Stimulated activated memory B cell treated with anti-CD40 and anti-IgM and Interleukin-4, amounts not matched to agents 10 μg/mL and 1 μg/mL and 100 μg/mL, for 72 hours (primary cell): ENCODE data around the gene GNL3.
"Not testable (repeated sequence)": the region's sequence is repeated elsewhere in the genome, so short reads cannot be mapped to it uniquely, and the experiment has no call there.

Source experiments
- ATAC-seq: fragments of 150-1000 bp; cut with Tn5 transposase; 2 replicates; pipeline ENCODE4 v1.10.0; 2021
- H3K27ac Mint-ChIP-seq: one replicate; pipeline ENCODE4 v1.8.0; 2022; ENCODE audit warnings: mild to moderate bottlenecking, mixed read lengths
- H3K27me3 Mint-ChIP-seq: one replicate; pipeline ENCODE4 v1.8.0; 2022; ENCODE audit warnings: mixed read lengths
- H3K36me3 Mint-ChIP-seq: one replicate; pipeline ENCODE4 v1.8.0; 2022; ENCODE audit warnings: mixed read lengths
- H3K4me1 Mint-ChIP-seq: one replicate; pipeline ENCODE4 v1.8.0; 2022; ENCODE audit warnings: mixed read lengths
- H3K4me3 Mint-ChIP-seq: one replicate; pipeline ENCODE4 v1.8.0; 2022; ENCODE audit warnings: mild to moderate bottlenecking, moderate library complexity, mixed read lengths
- H3K9me3 Mint-ChIP-seq: one replicate; pipeline ENCODE4 v1.8.0; 2022; ENCODE audit warnings: mixed read lengths

GNL3 gene

GRCh38 chr3:52724511-52724910 is 38.7 kb downstream of the GNL3 start:
- ATAC-seq, result no peak
- H3K4me1 Mint-ChIP-seq, result peaks cover 9% of the 10 kb centered on the region
- no peak overlapping the region for H3K27ac Mint-ChIP-seq
- H3K36me3 Mint-ChIP-seq, result peaks cover 49% of the 10 kb centered on the region
- H3K9me3 Mint-ChIP-seq, result peaks cover 5% of the 10 kb centered on the region
- no peak overlapping the region for H3K4me3 Mint-ChIP-seq
- H3K27me3 Mint-ChIP-seq, result no peaks in the 10 kb centered on the region

- not testable (repeated sequence) for ATAC-seq, H3K4me3 Mint-ChIP-seq, H3K27ac Mint-ChIP-seq, H3K27me3 Mint-ChIP-seq, H3K4me1 Mint-ChIP-seq
- Mint-ChIP-seq H3K9me3 (peaks cover 12% of the 10 kb centered on the region), H3K36me3 (peaks cover 61% of the 10 kb centered on the region)
Observed at GRCh38 chr3:52728753-52729152, 42.9 kb downstream of the GNL3 start.

- H3K4me3 Mint-ChIP-seq, result no peak overlapping the region
- no peak for ATAC-seq
- peaks cover 74% of the 10 kb centered on the region for H3K36me3 Mint-ChIP-seq
- H3K9me3 Mint-ChIP-seq, result peaks cover 12% of the 10 kb centered on the region
- no peaks in the 10 kb centered on the region for H3K27me3 Mint-ChIP-seq
- H3K4me1 Mint-ChIP-seq, result no peaks in the 10 kb centered on the region
- H3K27ac Mint-ChIP-seq, result no peak overlapping the region
Observed at GRCh38 chr3:52730681-52731080, 44.8 kb downstream of the GNL3 start.

GRCh38 chr3:52731590-52731989 is 45.8 kb downstream of the GNL3 start:
- Mint-ChIP-seq H3K27me3 (no peaks in the 10 kb centered on the region), H3K9me3 (peaks cover 12% of the 10 kb centered on the region), H3K4me3 (no peak overlapping the region), H3K27ac (no peak overlapping the region), H3K4me1 (no peaks in the 10 kb centered on the region), H3K36me3 (peaks cover 80% of the 10 kb centered on the region)
- no peak for ATAC-seq

DNA sequence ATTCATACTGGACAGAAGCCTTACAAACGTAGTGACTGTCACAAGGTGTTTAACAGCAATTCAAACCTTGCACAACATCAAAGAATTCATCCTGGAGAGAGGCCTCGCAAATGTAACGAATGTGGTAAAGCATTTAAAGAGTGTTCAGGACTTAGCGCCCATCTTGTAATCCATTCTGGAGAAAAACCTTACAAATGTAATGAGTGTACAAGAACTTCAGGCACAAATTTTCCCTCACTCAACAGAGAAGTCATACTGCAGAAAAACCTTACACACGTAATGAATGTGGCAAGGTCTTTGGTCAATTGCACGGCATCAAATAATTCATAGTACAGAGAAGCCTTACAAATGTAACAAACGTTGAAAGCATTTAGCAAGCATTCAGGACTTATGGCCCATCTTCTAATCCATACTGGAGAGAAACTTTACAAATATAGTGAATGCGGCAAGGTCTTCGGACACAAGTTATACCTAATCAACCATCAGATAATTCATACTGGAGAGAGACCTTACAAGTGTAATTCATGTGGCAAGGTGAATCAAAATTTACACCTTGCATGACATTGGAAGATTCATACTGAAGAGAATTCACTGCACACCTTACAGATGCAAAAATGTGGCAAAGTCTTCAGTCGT is 47.5 kb downstream of the GNL3 start:
- no peak for ATAC-seq
- H3K36me3 Mint-ChIP-seq, result peaks cover 88% of the 10 kb centered on the region
- H3K27ac Mint-ChIP-seq, result no peak overlapping the region
- H3K4me1 Mint-ChIP-seq, result no peaks in the 10 kb centered on the region
- H3K4me3 Mint-ChIP-seq, result no peak overlapping the region
- H3K27me3 Mint-ChIP-seq, result no peaks in the 10 kb centered on the region
- peaks cover 12% of the 10 kb centered on the region for H3K9me3 Mint-ChIP-seq

DNA sequence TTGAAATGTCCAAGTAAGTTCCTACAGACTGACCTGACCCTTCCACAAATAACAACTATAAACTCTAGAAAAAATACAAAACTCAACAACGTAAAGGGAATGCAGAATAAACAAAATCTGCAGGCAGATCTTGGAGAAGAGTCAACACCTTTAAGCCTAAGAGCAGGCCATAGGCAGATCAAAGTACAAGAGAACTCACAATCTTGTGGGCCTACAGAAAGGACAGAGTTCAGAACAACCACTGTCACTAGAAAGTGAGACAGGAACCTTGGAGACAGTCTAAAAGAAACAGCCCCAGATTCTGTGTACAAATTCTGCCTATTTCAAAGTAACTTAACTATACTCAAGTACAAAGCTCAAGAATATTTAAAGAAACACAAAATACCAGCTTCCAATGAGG is 53.9 kb downstream of the GNL3 start:
- H3K36me3 Mint-ChIP-seq, result peaks cover 53% of the 10 kb centered on the region
- no peak for ATAC-seq
- H3K9me3 Mint-ChIP-seq, result no peaks in the 10 kb centered on the region
- no peaks in the 10 kb centered on the region for H3K4me1 Mint-ChIP-seq
- no peak overlapping the region for H3K27ac Mint-ChIP-seq
- H3K4me3 Mint-ChIP-seq, result no peak overlapping the region
- H3K27me3 Mint-ChIP-seq, result no peaks in the 10 kb centered on the region

DNA sequence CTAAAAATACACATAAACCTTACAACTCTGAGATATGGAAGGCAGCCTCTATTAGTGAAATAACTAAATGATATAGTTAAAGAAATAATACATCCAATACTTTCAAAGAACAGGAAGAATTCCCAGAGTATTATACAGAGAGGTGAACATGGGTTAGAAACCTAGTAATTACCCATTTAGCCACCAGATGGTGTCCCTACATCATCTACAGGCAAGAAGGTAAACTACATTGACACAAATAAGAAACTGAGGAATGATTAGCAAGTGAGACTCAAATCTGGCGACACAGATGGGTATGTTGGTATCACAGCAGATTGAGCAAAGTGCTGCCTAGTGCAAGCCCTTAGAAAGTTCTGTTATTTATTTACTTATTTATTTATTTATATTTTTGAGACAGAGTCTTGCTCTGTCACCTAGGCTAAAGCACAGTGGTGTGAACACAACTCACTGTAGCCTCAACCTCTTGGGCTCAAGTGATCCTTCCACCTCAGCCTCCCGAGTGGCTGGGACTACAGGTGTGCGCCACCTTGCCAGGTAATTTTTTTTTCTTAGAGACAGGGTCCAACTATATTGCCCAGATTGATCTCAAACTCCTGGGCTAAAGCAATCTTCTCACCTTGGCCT is 56.7 kb downstream of the GNL3 start:
- H3K4me1 Mint-ChIP-seq, result no peaks in the 10 kb centered on the region
- no peak overlapping the region for H3K4me3 Mint-ChIP-seq
- H3K9me3 Mint-ChIP-seq, result no peaks in the 10 kb centered on the region
- peaks cover 50% of the 10 kb centered on the region for H3K36me3 Mint-ChIP-seq
- ATAC-seq, result no peak
- H3K27me3 Mint-ChIP-seq, result no peaks in the 10 kb centered on the region
- H3K27ac Mint-ChIP-seq, result no peak overlapping the region

DNA sequence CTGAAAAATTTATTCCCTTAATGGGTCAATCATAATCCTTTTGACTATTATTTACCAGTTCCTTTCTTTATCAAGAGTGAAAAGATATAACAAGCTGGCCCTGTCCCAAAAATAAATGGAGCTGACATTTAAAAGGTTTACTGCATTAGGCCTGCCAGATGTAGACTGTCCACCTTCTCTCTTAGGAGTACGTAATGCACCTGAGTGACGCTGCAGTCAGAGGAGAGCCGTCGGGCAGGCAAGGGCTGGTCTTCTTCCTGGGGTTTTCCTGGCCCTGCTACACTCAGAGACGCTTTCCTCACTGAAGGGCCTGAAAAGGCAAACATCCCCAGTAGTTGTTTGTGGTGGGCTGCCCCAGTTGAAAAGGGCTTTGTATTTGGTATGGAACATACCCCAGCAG is 57.3 kb downstream of the GNL3 start:
- no peaks in the 10 kb centered on the region for H3K4me1 Mint-ChIP-seq
- no peak overlapping the region for H3K27ac Mint-ChIP-seq
- no peaks in the 10 kb centered on the region for H3K9me3 Mint-ChIP-seq
- H3K27me3 Mint-ChIP-seq, result no peaks in the 10 kb centered on the region
- peaks cover 49% of the 10 kb centered on the region for H3K36me3 Mint-ChIP-seq
- ATAC-seq, result no peak
- no peak overlapping the region for H3K4me3 Mint-ChIP-seq

DNA sequence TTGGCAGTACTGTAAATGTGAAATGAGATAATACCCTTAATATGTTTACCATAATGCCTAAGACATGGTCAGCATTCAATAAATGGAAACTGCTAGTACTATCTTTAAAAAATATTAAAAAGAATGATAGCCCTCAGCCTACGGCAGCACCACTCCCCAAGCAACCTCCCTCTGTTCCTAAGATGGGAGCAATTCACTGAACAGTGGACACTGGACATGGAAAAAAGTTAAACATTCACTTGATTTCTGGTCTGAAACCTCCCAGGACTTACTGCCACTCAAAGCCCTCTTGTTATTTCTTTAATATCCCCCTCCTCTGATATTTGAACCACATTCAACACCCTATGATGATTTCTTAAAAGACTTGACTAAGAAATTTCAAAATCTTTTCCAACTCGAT is 57.9 kb downstream of the GNL3 start:
- H3K27ac Mint-ChIP-seq, result no peak overlapping the region
- no peaks in the 10 kb centered on the region for H3K9me3 Mint-ChIP-seq
- H3K4me3 Mint-ChIP-seq, result no peak overlapping the region
- no peaks in the 10 kb centered on the region for H3K27me3 Mint-ChIP-seq
- H3K4me1 Mint-ChIP-seq, result no peaks in the 10 kb centered on the region
- no peak for ATAC-seq
- H3K36me3 Mint-ChIP-seq, result peaks cover 54% of the 10 kb centered on the region
